GM12878 (cell line): ENCODE results near the gene SCMH1. TPM values are rescaled to one million over a fixed set of nuclear protein-coding genes. Genes with fewer than 3 reads are reported as not detected.

Source experiments
- BCL11A ChIP-seq: IDR thresholded peaks from 2 replicates; pipeline ENCODE4 v1.6.1; 2011; ENCODE audit warnings: low read depth, low read length
- DPF2 ChIP-seq: fragments of 450-650 bp; IDR thresholded peaks from 2 replicates; pipeline ENCODE4 v1.6.1; 2017; ENCODE audit warnings: mild to moderate bottlenecking
- E2F4 ChIP-seq: IDR thresholded peaks from 2 replicates; pipeline ENCODE4 v1.6.1; 2012; ENCODE audit warnings: low read depth, low read length, improper control_type of control experiment
- ELK1 ChIP-seq: IDR thresholded peaks from 2 replicates; pipeline ENCODE4 v1.6.1; 2012; ENCODE audit warnings: low read depth, low read length, improper control_type of control experiment
- EP300 ChIP-seq, 2 experiments: fragments of 150-350 bp in 1 of 2; IDR thresholded peaks; 2 replicates each; pipeline ENCODE4 v1.6.1; 2011 to 2012; ENCODE audit warnings: low read depth in 2 of 2, low read length in 2 of 2, borderline replicate concordance in 1 of 2, improper control_type of control experiment in 1 of 2, inconsistent platforms in 1 of 2; ENCODE audit not compliant: control insufficient read depth in 1 of 2
- NKRF ChIP-seq: fragments of 450-650 bp; conservative IDR thresholded peaks from 2 replicates; pipeline ENCODE4 v1.6.1; 2017; ENCODE audit warnings: mild to moderate bottlenecking, moderate library complexity
- PML ChIP-seq: IDR thresholded peaks from 2 replicates; pipeline ENCODE4 v1.6.1; 2012; ENCODE audit warnings: low read length, inconsistent platforms
- RAD21 ChIP-seq: IDR thresholded peaks from 2 replicates; pipeline ENCODE4 v1.6.1; 2011; ENCODE audit warnings: mild to moderate bottlenecking, low read depth, low read length, moderate library complexity; ENCODE audit not compliant: insufficient read depth
- REST ChIP-seq: IDR thresholded peaks from 2 replicates; pipeline ENCODE4 v1.6.1; 2012; ENCODE audit warnings: mild to moderate bottlenecking, low read depth, low read length
- USF2 ChIP-seq: IDR thresholded peaks from 2 replicates; pipeline ENCODE4 v1.6.1; 2011; ENCODE audit warnings: low read depth, low read length, improper control_type of control experiment, borderline replicate concordance
- YBX1 ChIP-seq: fragments of 450-650 bp; IDR thresholded peaks from 2 replicates; pipeline ENCODE4 v1.6.1; 2016; ENCODE audit warnings: antibody characterized with exemption
- ZNF384 ChIP-seq: IDR thresholded peaks from 2 replicates; pipeline ENCODE4 v1.6.1; 2012; ENCODE audit warnings: low read depth, mild to moderate bottlenecking, low read length, improper control_type of control experiment, borderline replicate concordance
- polyA plus RNA-seq, 11 experiments: library from polyadenylated mRNA; depleted of rRNA in 4 of 11; unstranded in 6 of 11; stranded (reverse) in 5 of 11; fragments of >200 nt; fragmentation: Nextera tagmentation in 4 of 11; fragmentation: Illumina TruSeq in 1 of 11; extraction: Ambion mirVana in 4 of 11; extraction: Trizol in 1 of 11; gene quantifications; 1 replicate in 1 of 11; 2 replicates in 10 of 11; pipeline versions ENCODE4 v1.2.1 to v1.2.3, GENCODE V29; 2011 to 2016; ENCODE audit warnings: inconsistent platforms in 2 of 11, missing spikeins in 2 of 11, low read depth in 1 of 11
- total RNA-seq, 4 experiments: library from RNA; depleted of rRNA in 3 of 4; stranded (reverse); fragments of >200 nt in 3 of 4; fragmentation: Illumina TruSeq in 1 of 4; extraction: Trizol in 1 of 4; gene quantifications; 2 replicates each; pipeline versions ENCODE4 v1.2.1 to v1.2.3, GENCODE V29; 2013 to 2021
- TF ChIP-seq, protein P1 (sequence below): fragments of 450-650 bp; IDR thresholded peaks from 2 replicates; pipeline ENCODE4 v1.6.1; 2017; ENCODE audit warnings: mild to moderate bottlenecking, low read depth, inconsistent platforms; ENCODE audit not compliant: poor library complexity, severe bottlenecking

The SCMH1 gene
- total and polyA plus RNA-seq, 10 of the 15 experiments (the other 5 are each of a cell fraction or from before 2014, with no cell fraction given): 7.5 to 44.1 (median 27.8) TPM

DNA sequence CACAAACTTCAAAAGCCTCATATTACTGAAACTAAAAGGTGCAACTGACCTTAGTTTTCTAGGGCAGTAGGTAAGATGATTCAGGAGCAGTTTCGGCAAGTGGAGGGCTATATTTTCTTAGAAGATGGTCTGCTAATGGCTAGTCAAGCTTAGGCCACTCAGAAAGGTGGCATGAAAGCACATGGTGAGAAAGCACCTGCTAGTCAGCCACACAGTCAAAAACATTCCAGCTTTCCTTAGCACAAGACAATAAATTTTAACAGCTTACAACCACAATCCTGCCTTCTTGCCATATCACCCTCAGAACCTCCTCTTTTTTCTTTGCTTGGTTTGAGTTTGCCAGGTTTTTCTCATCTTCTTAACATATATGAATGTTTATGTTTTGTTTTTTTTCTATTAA lies 139.5 kb downstream of the SCMH1 start (continued):
- no peak for TF ChIP-seq E2F4
- TF ChIP-seq NKRF: no peak
- TF ChIP-seq, protein P1, sequence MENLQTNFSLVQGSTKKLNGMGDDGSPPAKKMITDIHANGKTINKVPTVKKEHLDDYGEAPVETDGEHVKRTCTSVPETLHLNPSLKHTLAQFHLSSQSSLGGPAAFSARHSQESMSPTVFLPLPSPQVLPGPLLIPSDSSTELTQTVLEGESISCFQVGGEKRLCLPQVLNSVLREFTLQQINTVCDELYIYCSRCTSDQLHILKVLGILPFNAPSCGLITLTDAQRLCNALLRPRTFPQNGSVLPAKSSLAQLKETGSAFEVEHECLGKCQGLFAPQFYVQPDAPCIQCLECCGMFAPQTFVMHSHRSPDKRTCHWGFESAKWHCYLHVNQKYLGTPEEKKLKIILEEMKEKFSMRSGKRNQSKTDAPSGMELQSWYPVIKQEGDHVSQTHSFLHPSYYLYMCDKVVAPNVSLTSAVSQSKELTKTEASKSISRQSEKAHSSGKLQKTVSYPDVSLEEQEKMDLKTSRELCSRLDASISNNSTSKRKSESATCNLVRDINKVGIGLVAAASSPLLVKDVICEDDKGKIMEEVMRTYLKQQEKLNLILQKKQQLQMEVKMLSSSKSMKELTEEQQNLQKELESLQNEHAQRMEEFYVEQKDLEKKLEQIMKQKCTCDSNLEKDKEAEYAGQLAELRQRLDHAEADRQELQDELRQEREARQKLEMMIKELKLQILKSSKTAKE: no peak
- no peak for TF ChIP-seq BCL11A
- no peak for TF ChIP-seq YBX1
- TF ChIP-seq RAD21: no peak
- TF ChIP-seq REST: no peak
- TF ChIP-seq ELK1: no peak
- TF ChIP-seq DPF2: no peak
- no peak for TF ChIP-seq EP300 (IDR thresholded peaks at IDR 0.05; ENCODE audit: borderline replicate concordance in 1 of 2, control insufficient read depth in 1 of 2, low read depth in 2 of 2, low read length in 2 of 2)
- no peak for TF ChIP-seq PML
- no peak for TF ChIP-seq USF2
- no peak for TF ChIP-seq ZNF384
- TF ChIP-seq, all 136 proteins: peak for 0
